Panc1 (cell line): ENCODE data around the gene PTPRE. TPM values are rescaled to one million over a fixed set of nuclear protein-coding genes. Genes with fewer than 3 reads are reported as not detected.

Source experiments
- ATAC-seq: fragments of 200-7000 bp; cut with Tn5 transposase; 2 replicates; pipeline ENCODE4 v1.9.1; 2020; ENCODE audit warnings: mild to moderate bottlenecking, moderate library complexity
- BruUV-seq: library from RNA; stranded (reverse); fragments of 400-500 nt; replicated peaks from 2 replicates; lab custom pipeline; 2021; lab: Mats Ljungman, UMichigan
- CTCF ChIA-PET: fragments of 300-600 bp; sonication (Branson Sonifier 250); formaldehyde crosslinking; loops from one replicate; lab custom pipeline; 2022; ENCODE audit warnings: antibody characterized with exemption; lab: Charles Lee
- POLR2A ChIA-PET: fragments of 300-600 bp; sonication (Branson Sonifier 250); formaldehyde crosslinking; loops from one replicate; lab custom pipeline; 2022; ENCODE audit warnings: antibody characterized with exemption; lab: Charles Lee
- DNase-seq: peaks from one replicate; pipeline ENCODE4 v3.0.0-alpha.2; 2010; ENCODE audit warnings: low read depth, low spot score
- H3K27ac ChIP-seq: 2 replicates; pipeline ENCODE4 v1.5.1; 2011; ENCODE audit warnings: mild to moderate bottlenecking, low read length, inconsistent platforms
- H3K27me3 ChIP-seq: fragments of 200-500 bp; sonication (Bioruptor generic); 2 replicates; pipeline ENCODE4 v1.6.0; 2014; ENCODE audit warnings: low read length, inconsistent platforms; ENCODE audit not compliant: control insufficient read depth, insufficient read depth
- H3K36me3 ChIP-seq: fragments of 200-500 bp; sonication (Bioruptor generic); 2 replicates; pipeline ENCODE4 v1.5.1; 2014; ENCODE audit warnings: inconsistent platforms, mild to moderate bottlenecking, low read length, moderate library complexity; ENCODE audit not compliant: control insufficient read depth, insufficient read depth
- H3K4me1 ChIP-seq: 2 replicates; pipeline ENCODE4 v1.5.1; 2011; ENCODE audit warnings: inconsistent platforms, mild to moderate bottlenecking, low read length, moderate library complexity; ENCODE audit not compliant: control insufficient read depth, insufficient read depth
- H3K4me3 ChIP-seq, 2 experiments: 2 replicates each; pipeline ENCODE4 v1.5.1; 2011 to 2012; ENCODE audit warnings: low read depth in 2 of 2, low read length in 2 of 2, mild to moderate bottlenecking in 2 of 2, inconsistent platforms in 1 of 2, moderate library complexity in 1 of 2
- H3K9me3 ChIP-seq: fragments of 200-500 bp; sonication (Bioruptor generic); 2 replicates; pipeline ENCODE4 v1.5.1; 2014; ENCODE audit warnings: low read depth, mild to moderate bottlenecking, inconsistent platforms, low read length, moderate library complexity; ENCODE audit not compliant: control insufficient read depth, insufficient read depth
- POLR2AphosphoS5 ChIP-seq: IDR thresholded peaks from 2 replicates; pipeline ENCODE4 v1.6.1; 2012; ENCODE audit warnings: mild to moderate bottlenecking, low read depth, low read length, moderate library complexity
- SIN3A ChIP-seq: IDR thresholded peaks from 2 replicates; pipeline ENCODE4 v1.6.1; 2012; ENCODE audit warnings: low read depth, mild to moderate bottlenecking, low read length, moderate library complexity, borderline replicate concordance; ENCODE audit not compliant: insufficient read depth
- TCF7L2 ChIP-seq: IDR thresholded peaks from 2 replicates; pipeline ENCODE4 v1.6.1; 2011; ENCODE audit warnings: mild to moderate bottlenecking, low read depth, low read length, inconsistent platforms
- in situ Hi-C: cut with HindIII; loops from 2 replicates; pipeline ENCODE4 v1.10.0; 2016; ENCODE audit warnings: low sequenced_read_pairs, low pct_unique_long_range_greater_than_20kb
- intact Hi-C: fragments of 100-400 bp; cut with micrococcal nuclease; formaldehyde crosslinking; loops from one replicate; pipeline ENCODE4 v1.10.0; 2022; ENCODE audit not compliant: unreplicated experiment
- total RNA-seq: library from RNA; stranded (reverse); gene quantifications from one replicate; pipeline ENCODE4 v1.2.1, GENCODE V29; 2021; ENCODE audit not compliant: unreplicated experiment
- TF ChIP-seq, protein P1 (sequence below): fragments of 450-650 bp; IDR thresholded peaks from 2 replicates; pipeline ENCODE4 v1.5.1; 2017; ENCODE audit warnings: mild to moderate bottlenecking
- TF ChIP-seq, protein P2 (sequence below), 2 experiments: IDR thresholded peaks; 2 replicates each; pipeline ENCODE4 v1.6.1; 2011 to 2012; ENCODE audit warnings: low read depth in 2 of 2, control low read depth in 1 of 2, low read length in 1 of 2, mild to moderate bottlenecking in 1 of 2, moderate library complexity in 1 of 2; ENCODE audit not compliant: insufficient read depth in 1 of 2

PTPRE gene
- total RNA-seq, 1 experiment from 2014 or later: 0.44 TPM

DNA sequence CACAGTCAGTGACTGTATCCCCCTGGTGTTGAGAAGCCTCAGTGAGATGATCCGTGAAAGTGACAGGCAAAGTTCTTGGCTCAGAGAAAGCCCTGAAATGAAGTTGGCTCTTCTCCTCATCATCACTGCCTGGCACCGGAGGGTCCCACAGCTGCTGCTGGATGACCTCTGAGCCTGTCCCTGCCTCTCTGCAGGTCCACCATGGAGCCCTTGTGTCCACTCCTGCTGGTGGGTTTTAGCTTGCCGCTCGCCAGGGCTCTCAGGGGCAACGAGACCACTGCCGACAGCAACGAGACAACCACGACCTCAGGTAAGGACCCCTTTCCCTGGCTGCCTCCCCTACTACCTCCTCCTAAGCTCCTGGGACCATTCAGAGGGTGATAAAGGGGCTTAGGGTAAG, 133.8 kb downstream of the PTPRE start:
- Histone ChIP-seq H3K27ac (no peak overlapping the region), H3K4me1 (no peaks in the 10 kb centered on the region), H3K36me3 (no peaks in the 10 kb centered on the region), H3K9me3 (no peaks in the 10 kb centered on the region), H3K4me3 (no peak overlapping the region), H3K27me3 (no peaks in the 10 kb centered on the region)
- BruUV-seq: no TSS peak
- POLR2A ChIA-PET: no interaction called here
- DNase-seq (no peak), ATAC-seq (no peak)
- in situ Hi-C loops: no loop called here
- CTCF ChIA-PET: no interaction called here
- intact Hi-C loops: no loop called here
- TF ChIP-seq, protein P1, sequence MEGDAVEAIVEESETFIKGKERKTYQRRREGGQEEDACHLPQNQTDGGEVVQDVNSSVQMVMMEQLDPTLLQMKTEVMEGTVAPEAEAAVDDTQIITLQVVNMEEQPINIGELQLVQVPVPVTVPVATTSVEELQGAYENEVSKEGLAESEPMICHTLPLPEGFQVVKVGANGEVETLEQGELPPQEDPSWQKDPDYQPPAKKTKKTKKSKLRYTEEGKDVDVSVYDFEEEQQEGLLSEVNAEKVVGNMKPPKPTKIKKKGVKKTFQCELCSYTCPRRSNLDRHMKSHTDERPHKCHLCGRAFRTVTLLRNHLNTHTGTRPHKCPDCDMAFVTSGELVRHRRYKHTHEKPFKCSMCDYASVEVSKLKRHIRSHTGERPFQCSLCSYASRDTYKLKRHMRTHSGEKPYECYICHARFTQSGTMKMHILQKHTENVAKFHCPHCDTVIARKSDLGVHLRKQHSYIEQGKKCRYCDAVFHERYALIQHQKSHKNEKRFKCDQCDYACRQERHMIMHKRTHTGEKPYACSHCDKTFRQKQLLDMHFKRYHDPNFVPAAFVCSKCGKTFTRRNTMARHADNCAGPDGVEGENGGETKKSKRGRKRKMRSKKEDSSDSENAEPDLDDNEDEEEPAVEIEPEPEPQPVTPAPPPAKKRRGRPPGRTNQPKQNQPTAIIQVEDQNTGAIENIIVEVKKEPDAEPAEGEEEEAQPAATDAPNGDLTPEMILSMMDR: no peak
- TF ChIP-seq, protein P2, sequence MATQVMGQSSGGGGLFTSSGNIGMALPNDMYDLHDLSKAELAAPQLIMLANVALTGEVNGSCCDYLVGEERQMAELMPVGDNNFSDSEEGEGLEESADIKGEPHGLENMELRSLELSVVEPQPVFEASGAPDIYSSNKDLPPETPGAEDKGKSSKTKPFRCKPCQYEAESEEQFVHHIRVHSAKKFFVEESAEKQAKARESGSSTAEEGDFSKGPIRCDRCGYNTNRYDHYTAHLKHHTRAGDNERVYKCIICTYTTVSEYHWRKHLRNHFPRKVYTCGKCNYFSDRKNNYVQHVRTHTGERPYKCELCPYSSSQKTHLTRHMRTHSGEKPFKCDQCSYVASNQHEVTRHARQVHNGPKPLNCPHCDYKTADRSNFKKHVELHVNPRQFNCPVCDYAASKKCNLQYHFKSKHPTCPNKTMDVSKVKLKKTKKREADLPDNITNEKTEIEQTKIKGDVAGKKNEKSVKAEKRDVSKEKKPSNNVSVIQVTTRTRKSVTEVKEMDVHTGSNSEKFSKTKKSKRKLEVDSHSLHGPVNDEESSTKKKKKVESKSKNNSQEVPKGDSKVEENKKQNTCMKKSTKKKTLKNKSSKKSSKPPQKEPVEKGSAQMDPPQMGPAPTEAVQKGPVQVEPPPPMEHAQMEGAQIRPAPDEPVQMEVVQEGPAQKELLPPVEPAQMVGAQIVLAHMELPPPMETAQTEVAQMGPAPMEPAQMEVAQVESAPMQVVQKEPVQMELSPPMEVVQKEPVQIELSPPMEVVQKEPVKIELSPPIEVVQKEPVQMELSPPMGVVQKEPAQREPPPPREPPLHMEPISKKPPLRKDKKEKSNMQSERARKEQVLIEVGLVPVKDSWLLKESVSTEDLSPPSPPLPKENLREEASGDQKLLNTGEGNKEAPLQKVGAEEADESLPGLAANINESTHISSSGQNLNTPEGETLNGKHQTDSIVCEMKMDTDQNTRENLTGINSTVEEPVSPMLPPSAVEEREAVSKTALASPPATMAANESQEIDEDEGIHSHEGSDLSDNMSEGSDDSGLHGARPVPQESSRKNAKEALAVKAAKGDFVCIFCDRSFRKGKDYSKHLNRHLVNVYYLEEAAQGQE (IDR thresholded peaks at IDR 0.05; ENCODE audit: insufficient read depth in 1 of 2, low read depth in 2 of 2, low read length in 1 of 2): no peak
- TF ChIP-seq POLR2AphosphoS5: no peak
- no peak for TF ChIP-seq SIN3A
- TF ChIP-seq TCF7L2: no peak

DNA sequence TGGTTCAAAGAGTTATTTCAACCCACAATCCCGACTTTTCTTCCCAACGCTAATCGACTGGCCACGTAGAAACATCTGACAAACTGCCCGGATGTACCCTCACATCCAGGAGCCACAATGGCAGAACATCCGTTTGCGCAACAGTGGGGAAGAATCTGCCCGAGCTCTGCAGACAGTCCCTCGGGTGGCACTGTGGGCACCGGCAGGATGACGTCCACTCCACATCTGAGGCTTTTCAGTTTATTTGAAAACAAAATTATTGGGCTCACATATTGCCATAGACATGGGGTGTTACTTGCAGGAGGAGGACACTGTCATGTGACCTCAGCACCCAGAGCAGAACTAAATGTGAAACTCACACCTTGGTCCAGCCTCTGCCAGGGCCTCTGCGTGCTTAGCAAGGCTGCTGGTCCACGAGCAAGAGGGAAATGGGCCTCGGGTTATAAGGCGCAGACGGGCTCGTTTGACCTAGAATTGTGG, 135.3 kb downstream of the PTPRE start:
- TF ChIP-seq SIN3A (no peak), TCF7L2 (no peak), POLR2AphosphoS5 (no peak)
- TF ChIP-seq, protein P2 (IDR thresholded peaks at IDR 0.05; ENCODE audit: insufficient read depth in 1 of 2, low read depth in 2 of 2, low read length in 1 of 2): no peak
- TF ChIP-seq, protein P1: no peak
- H3K9me3 ChIP-seq: no peaks in the 10 kb centered on the region
- DNase-seq (no peak), ATAC-seq (no peak)
- no peaks in the 10 kb centered on the region for H3K36me3 ChIP-seq
- H3K27me3 ChIP-seq: no peaks in the 10 kb centered on the region
- ChIA-PET CTCF (no interaction called here), POLR2A (no interaction called here)
- H3K4me3 ChIP-seq: no peak overlapping the region
- intact Hi-C loops: no loop called here
- no peaks in the 10 kb centered on the region for H3K4me1 ChIP-seq
- no peak overlapping the region for H3K27ac ChIP-seq
- no TSS peak for BruUV-seq
- in situ Hi-C loops: no loop called here
